ENCODE measurements around the gene ARL14. TPM values are rescaled to one million over a fixed set of nuclear protein-coding genes. Genes with fewer than 3 reads are reported as not detected.

Gene ARL14
- total RNA-seq, 1 experiment from 2014 or later: not detected

DNA sequence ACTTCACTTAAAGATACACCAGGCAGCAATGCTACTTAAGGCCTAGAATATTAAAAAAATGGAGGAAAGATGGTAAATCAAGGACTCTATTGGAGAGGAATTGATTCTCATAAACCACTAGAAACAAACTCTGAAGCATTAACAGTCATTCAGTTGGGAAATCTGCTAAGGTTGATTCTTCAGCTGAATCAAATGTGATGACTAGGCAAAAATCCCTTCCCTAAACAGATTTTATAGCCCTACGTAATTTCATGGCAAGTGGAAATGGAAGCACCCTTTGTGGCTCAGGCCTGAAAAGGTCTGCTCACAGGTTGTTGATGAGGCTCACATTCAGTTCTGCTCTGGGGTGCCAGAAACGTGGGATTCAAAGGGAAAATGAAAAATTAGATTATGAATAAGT, 38.8 kb upstream of the ARL14 start:
- Mint-ChIP-seq H3K4me1 (peaks cover 12% of the 10 kb centered on the region in 2 experiments), H3K27ac (no peak overlapping the region), H3K4me3 (no peak overlapping the region), H3K27me3 (ENCODE audit: low read depth) (no peaks in the 10 kb centered on the region), H3K36me3 (ENCODE audit: insufficient read depth in 1 of 3, low read depth in 3 of 3) (no peaks in the 10 kb centered on the region), H3K9me3 (no peaks in the 10 kb centered on the region)
- H3K4me1 ChIP-seq (ENCODE audit: insufficient read depth, low read length): no peaks in the 10 kb centered on the region
- no peaks in the 10 kb centered on the region; the same call in 1 of the 2 replicates for H3K79me2 ChIP-seq (ENCODE audit: insufficient read depth, low read length)
- H3K79me1 ChIP-seq (ENCODE audit: insufficient read depth, low read depth, low read length, poor library complexity, severe bottlenecking): no peaks in the 10 kb centered on the region
- no peaks in the 10 kb centered on the region for H3K23me2 ChIP-seq (ENCODE audit: insufficient read length, low read depth, low read length, poor library complexity, severe bottlenecking)
- H2BK12ac ChIP-seq (ENCODE audit: insufficient read length, low read depth, low read length): no peak overlapping the region
- H2BK5ac ChIP-seq (ENCODE audit: insufficient read length, low read length): no peak overlapping the region
- TF ChIP-seq, protein P1, sequence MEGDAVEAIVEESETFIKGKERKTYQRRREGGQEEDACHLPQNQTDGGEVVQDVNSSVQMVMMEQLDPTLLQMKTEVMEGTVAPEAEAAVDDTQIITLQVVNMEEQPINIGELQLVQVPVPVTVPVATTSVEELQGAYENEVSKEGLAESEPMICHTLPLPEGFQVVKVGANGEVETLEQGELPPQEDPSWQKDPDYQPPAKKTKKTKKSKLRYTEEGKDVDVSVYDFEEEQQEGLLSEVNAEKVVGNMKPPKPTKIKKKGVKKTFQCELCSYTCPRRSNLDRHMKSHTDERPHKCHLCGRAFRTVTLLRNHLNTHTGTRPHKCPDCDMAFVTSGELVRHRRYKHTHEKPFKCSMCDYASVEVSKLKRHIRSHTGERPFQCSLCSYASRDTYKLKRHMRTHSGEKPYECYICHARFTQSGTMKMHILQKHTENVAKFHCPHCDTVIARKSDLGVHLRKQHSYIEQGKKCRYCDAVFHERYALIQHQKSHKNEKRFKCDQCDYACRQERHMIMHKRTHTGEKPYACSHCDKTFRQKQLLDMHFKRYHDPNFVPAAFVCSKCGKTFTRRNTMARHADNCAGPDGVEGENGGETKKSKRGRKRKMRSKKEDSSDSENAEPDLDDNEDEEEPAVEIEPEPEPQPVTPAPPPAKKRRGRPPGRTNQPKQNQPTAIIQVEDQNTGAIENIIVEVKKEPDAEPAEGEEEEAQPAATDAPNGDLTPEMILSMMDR (conservative IDR thresholded peaks at IDR 0.05): no peak
- no peak overlapping the region for H2BK20ac ChIP-seq (ENCODE audit: low read depth, low read length, poor library complexity, severe bottlenecking)
- H2BK120ac ChIP-seq (ENCODE audit: low read depth, low read length, poor library complexity, severe bottlenecking): no peak overlapping the region
- no peak overlapping the region for H4K8ac ChIP-seq (replicated peaks; ENCODE audit: insufficient read length, low read depth, low read length)
- no peak overlapping the region for H3K4me2 ChIP-seq (ENCODE audit: insufficient read depth, insufficient read length, low read length)
- H2AK5ac ChIP-seq (ENCODE audit: insufficient read length, low read length): no peak overlapping the region
- no peaks in the 10 kb centered on the region for H4K20me1 ChIP-seq (ENCODE audit: control insufficient read depth, insufficient read depth, insufficient read length)
- no peak overlapping the region for H3K4ac ChIP-seq (ENCODE audit: low read depth, low read length)
- no peak overlapping the region for H3K9ac ChIP-seq (ENCODE audit: extremely low read depth, insufficient read length, low read length)
- no peak overlapping the region for H3K18ac ChIP-seq (ENCODE audit: insufficient read length, low read depth, low read length)
- no peak overlapping the region for H2AFZ ChIP-seq (ENCODE audit: low read length)
- no peak overlapping the region for H4K91ac ChIP-seq (ENCODE audit: insufficient read length, low read depth, low read length)
- DNase-seq: no peak
- H3K14ac ChIP-seq (ENCODE audit: insufficient read depth, low read length): no peak overlapping the region
- no CpG with 5 or more reads among the region's 2 CpGs for WGBS (ENCODE audit: extremely low coverage, insufficient read length, low lambda C conversion rate)
- no peaks in the 10 kb centered on the region for H3K9me3 ChIP-seq (ENCODE audit: control insufficient read depth, low read depth, low read length)
- no peak overlapping the region for H3K23ac ChIP-seq (ENCODE audit: insufficient read length, low read depth, low read length)
- H2BK15ac ChIP-seq (ENCODE audit: low read depth, low read length): no peak overlapping the region
- no peak overlapping the region for H4K5ac ChIP-seq (ENCODE audit: insufficient read length, low read depth, low read length)
- no peak overlapping the region for H3K27ac ChIP-seq (ENCODE audit: insufficient read length, low read depth, low read length)
- H3K56ac ChIP-seq (ENCODE audit: insufficient read length, low read depth, low read length): no peak overlapping the region
- no peaks in the 10 kb centered on the region for H3K27me3 ChIP-seq (ENCODE audit: insufficient read depth, low read length)
- no peak overlapping the region for H3T11ph ChIP-seq (ENCODE audit: low read length)
